ENCODE results near the gene GP1BB. TPM values are rescaled to one million over a fixed set of nuclear protein-coding genes. Genes with fewer than 3 reads are reported as not detected.

The GP1BB gene
- polyA plus RNA-seq, 2 of the 4 experiments (the other 2 are of a cell fraction), result 0.06 to 0.48 TPM

DNA sequence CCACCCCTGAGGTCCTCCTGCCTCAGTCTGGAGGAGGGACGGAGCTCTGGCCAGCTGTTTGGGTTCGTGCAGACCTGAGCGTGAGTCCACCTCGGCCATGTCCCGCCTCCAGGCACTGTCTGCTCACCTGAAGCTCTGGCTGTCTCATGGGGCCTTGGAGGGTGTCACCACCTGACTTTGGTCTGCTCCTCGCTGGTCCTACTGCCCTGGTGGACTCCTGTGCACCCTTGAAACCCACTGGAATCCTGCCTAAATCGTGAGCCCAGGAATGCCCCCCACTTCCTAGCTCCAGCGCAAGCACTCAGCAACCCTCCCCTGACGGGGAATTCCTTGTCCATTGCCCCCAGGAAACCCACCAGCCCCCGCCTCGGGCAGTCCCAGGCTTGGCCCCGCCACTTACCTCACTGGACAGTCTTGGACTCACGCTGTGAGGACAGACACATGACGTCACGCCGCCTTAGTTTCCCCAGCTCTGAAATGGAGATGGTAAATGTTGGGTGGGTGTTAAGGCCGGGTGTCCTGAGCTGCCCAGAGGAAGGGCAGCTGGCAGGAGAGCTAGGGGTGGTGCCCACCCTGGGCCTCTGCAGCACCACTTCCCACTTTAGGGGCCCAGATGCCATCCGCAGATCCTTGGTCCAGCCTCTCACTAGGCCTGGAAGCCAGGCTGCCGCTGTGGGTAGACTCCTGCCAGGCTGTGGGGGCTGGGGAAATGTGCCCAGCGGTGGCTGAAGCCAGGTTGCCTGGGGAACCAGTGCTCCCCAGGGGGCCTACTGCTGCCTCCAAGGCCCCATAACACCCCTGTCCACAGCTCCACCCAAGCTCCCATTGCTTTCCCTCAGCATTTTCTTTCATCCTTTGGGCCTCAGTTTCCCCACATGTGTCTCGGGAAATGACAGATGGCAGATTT is 19.1 kb downstream of the GP1BB start (continued):
- TF ChIP-seq RCOR1 (IDR thresholded peaks at IDR 0.05; ENCODE audit: low read depth, low read length), result no peak
- TF ChIP-seq, protein P1, sequence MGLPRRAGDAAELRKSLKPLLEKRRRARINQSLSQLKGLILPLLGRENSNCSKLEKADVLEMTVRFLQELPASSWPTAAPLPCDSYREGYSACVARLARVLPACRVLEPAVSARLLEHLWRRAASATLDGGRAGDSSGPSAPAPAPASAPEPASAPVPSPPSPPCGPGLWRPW (IDR thresholded peaks at IDR 0.05), result no peak
- TF ChIP-seq NR3C1 (IDR thresholded peaks at IDR 0.05), result no peak
- TF ChIP-seq HOXB13 (CRISPR knock-in tag; IDR thresholded peaks at IDR 0.05; ENCODE audit: low read depth), result no peak

DNA sequence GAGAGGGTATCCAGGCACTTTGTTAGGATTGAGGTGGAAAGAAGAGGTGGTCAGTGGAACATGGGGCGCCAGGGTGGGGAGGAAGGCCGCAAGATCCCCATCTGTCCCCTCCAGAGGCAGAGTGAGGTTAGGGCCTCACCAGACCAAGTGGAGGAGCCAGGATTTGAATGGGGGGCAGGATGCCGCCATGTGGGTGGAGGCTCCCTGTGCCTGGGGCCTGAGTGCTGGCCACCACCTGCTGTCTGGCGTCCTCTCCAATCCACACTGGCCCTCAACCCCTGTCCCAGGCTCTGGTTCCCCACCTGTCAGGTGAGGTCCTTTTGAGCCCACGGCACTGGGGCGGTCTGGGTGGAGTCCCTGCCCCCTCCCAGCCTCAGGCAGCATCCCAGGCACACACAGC is 19.7 kb downstream of the GP1BB start:
- no peak for TF ChIP-seq MAFK (IDR thresholded peaks at IDR 0.05; ENCODE audit: partially characterized antibody)
- TF ChIP-seq, protein P2, sequence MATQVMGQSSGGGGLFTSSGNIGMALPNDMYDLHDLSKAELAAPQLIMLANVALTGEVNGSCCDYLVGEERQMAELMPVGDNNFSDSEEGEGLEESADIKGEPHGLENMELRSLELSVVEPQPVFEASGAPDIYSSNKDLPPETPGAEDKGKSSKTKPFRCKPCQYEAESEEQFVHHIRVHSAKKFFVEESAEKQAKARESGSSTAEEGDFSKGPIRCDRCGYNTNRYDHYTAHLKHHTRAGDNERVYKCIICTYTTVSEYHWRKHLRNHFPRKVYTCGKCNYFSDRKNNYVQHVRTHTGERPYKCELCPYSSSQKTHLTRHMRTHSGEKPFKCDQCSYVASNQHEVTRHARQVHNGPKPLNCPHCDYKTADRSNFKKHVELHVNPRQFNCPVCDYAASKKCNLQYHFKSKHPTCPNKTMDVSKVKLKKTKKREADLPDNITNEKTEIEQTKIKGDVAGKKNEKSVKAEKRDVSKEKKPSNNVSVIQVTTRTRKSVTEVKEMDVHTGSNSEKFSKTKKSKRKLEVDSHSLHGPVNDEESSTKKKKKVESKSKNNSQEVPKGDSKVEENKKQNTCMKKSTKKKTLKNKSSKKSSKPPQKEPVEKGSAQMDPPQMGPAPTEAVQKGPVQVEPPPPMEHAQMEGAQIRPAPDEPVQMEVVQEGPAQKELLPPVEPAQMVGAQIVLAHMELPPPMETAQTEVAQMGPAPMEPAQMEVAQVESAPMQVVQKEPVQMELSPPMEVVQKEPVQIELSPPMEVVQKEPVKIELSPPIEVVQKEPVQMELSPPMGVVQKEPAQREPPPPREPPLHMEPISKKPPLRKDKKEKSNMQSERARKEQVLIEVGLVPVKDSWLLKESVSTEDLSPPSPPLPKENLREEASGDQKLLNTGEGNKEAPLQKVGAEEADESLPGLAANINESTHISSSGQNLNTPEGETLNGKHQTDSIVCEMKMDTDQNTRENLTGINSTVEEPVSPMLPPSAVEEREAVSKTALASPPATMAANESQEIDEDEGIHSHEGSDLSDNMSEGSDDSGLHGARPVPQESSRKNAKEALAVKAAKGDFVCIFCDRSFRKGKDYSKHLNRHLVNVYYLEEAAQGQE (IDR thresholded peaks at IDR 0.05), result no peak
- no peak for TF ChIP-seq MAZ (IDR thresholded peaks at IDR 0.05; ENCODE audit: borderline replicate concordance, low read depth, low read length)
- TF ChIP-seq TP53 (CRISPR knock-in tag; IDR thresholded peaks at IDR 0.05), result no peak
- TF ChIP-seq HDAC2 (IDR thresholded peaks at IDR 0.05), result no peak
- TF ChIP-seq, protein P3, sequence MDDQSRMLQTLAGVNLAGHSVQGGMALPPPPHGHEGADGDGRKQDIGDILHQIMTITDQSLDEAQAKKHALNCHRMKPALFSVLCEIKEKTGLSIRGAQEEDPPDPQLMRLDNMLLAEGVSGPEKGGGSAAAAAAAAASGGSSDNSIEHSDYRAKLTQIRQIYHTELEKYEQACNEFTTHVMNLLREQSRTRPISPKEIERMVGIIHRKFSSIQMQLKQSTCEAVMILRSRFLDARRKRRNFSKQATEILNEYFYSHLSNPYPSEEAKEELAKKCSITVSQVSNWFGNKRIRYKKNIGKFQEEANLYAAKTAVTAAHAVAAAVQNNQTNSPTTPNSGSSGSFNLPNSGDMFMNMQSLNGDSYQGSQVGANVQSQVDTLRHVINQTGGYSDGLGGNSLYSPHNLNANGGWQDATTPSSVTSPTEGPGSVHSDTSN (IDR thresholded peaks at IDR 0.05), result no peak
- no peak for TF ChIP-seq FOXS1 (CRISPR knock-in tag; IDR thresholded peaks at IDR 0.05)
- TF ChIP-seq ZC3H11A (IDR thresholded peaks at IDR 0.05), result no peak
- H3K4me1 ChIP-seq, result no peaks in the 10 kb centered on the region
- H3K27ac ChIP-seq, result no peak overlapping the region
- WGBS (ENCODE audit: missing lambda C conversion rate), result 78% methylated on average over 6 of the region's 6 CpGs
- no peak overlapping the region for H3K4me3 ChIP-seq
- FAIRE-seq (no peak), ATAC-seq (no peak), DNase-seq (ENCODE audit: low read depth in 1 of 2, low spot score in 1 of 2) (no peak)
- H3K4me2 ChIP-seq, result no peak overlapping the region
- POLR2A ChIA-PET, result no interaction called here
- H3K9me3 ChIP-seq, result no peaks in the 10 kb centered on the region
- CTCF ChIA-PET, result interaction anchor here (0.6 to 11.1 kb wide), 7 partner anchors 9 to 204 kb away, joined by 3 to 86 read pairs (median 7); partner anchors contain the start of gene GP1BB

DNA sequence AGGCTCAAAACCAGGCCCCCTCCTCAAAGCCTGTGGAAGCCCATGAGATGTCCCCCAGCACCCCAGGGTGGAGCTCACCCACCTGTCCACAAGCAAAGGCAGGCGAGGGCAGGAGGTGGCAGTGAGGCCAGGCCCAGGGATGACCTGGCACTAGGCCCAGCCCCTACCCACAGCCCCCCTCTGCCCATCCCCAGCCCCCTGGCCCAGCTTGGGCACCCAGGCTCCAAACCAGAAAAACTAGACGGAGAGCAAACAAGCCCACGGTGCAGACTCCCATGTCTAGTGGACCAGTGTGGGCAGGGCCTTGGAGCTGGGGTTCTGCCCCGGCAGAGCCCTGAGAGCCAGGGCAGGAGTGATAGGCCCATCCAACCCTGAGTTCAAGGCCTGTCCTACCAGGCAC is 20.3 kb downstream of the GP1BB start:
- Histone ChIP-seq H3K27ac (no peak overlapping the region), H3K4me1 (no peaks in the 10 kb centered on the region), H3K4me3 (no peak overlapping the region), H3K9me3 (no peaks in the 10 kb centered on the region), H3K4me2 (no peak overlapping the region)
- no peak for ATAC-seq
- WGBS (ENCODE audit: missing lambda C conversion rate), result no CpG with 5 or more reads among the region's 4 CpGs
- CTCF ChIA-PET, result interaction anchor here (1.3 to 11.1 kb wide), 3 partner anchors 13 to 166 kb away, joined by 8 to 86 read pairs (median 11); no protein-coding TSS in a partner anchor
- POLR2A ChIA-PET, result no interaction called here
- no peak for DNase-seq (ENCODE audit: low read depth in 1 of 2, low spot score in 1 of 2)
- TF ChIP-seq, protein P2 (IDR thresholded peaks at IDR 0.05), result no peak
- TF ChIP-seq HDAC2 (IDR thresholded peaks at IDR 0.05) (no peak), HOXA7 (CRISPR knock-in tag; IDR thresholded peaks at IDR 0.05) (no peak), RCOR1 (IDR thresholded peaks at IDR 0.05; ENCODE audit: low read depth, low read length) (no peak), SREBF2 (IDR thresholded peaks at IDR 0.05) (no peak), MAFK (IDR thresholded peaks at IDR 0.05; ENCODE audit: partially characterized antibody) (no peak), ZNF302 (CRISPR knock-in tag; IDR thresholded peaks at IDR 0.05) (no peak), MAZ (IDR thresholded peaks at IDR 0.05; ENCODE audit: borderline replicate concordance, low read depth, low read length) (no peak), TFCP2L1 (CRISPR knock-in tag; IDR thresholded peaks at IDR 0.05) (no peak)
- TF ChIP-seq, protein P4, sequence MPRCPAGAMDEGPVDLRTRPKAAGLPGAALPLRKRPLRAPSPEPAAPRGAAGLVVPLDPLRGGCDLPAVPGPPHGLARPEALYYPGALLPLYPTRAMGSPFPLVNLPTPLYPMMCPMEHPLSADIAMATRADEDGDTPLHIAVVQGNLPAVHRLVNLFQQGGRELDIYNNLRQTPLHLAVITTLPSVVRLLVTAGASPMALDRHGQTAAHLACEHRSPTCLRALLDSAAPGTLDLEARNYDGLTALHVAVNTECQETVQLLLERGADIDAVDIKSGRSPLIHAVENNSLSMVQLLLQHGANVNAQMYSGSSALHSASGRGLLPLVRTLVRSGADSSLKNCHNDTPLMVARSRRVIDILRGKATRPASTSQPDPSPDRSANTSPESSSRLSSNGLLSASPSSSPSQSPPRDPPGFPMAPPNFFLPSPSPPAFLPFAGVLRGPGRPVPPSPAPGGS (IDR thresholded peaks at IDR 0.05), result no peak
- TF ChIP-seq, protein P1 (IDR thresholded peaks at IDR 0.05), result no peak
- no peak for FAIRE-seq

All from A549 (cell line).